Peyer's patch (tissue), 4 donors: ENCODE data around the gene NET1. TPM values are rescaled to one million over a fixed set of nuclear protein-coding genes. Genes with fewer than 3 reads are reported as not detected.
"Not testable (repeated sequence)": the region's sequence is repeated elsewhere in the genome, so short reads cannot be mapped to it uniquely, and the experiment has no call there.

Experiments
- DNase-seq, 3 donors: peaks; one replicate each; pipeline ENCODE4 v3.0.0-alpha.2; 2017 to 2019
- H3K27ac ChIP-seq, 4 donors: fragments of 200-600 bp; sonication (generic); one replicate each; pipeline ENCODE4 v1.5.1; 2016 to 2019
- H3K27me3 ChIP-seq, 2 donors: fragments of 200-600 bp; sonication (generic); one replicate each; pipeline ENCODE4 v1.5.1; 2019
- H3K36me3 ChIP-seq, 3 donors: fragments of 200-600 bp; sonication (generic); one replicate each; pipeline ENCODE4 v1.5.1; 2016 to 2019
- H3K4me1 ChIP-seq, 4 donors: fragments of 200-600 bp; sonication (generic); one replicate each; pipeline ENCODE4 v1.5.1; 2016 to 2019
- H3K4me3 ChIP-seq, 4 donors: fragments of 200-600 bp; sonication (generic); 1 replicate in 3 of 4; 2 replicates in 1 of 4; pipeline ENCODE4 v1.5.1; 2016 to 2019; ENCODE audit warnings: mild to moderate bottlenecking in 1 of 4
- H3K9me3 ChIP-seq, 4 donors: fragments of 200-600 bp; sonication (generic); one replicate each; pipeline ENCODE4 v1.5.1; 2016 to 2019; ENCODE audit warnings: mild to moderate bottlenecking in 1 of 4
- POLR2A ChIP-seq, 2 donors: fragments of 450-650 bp; IDR thresholded peaks; one replicate each; pipeline ENCODE4 v1.5.1; 2017; ENCODE audit warnings: antibody characterized with exemption in 2 of 2, mild to moderate bottlenecking in 2 of 2, moderate library complexity in 2 of 2
- total RNA-seq, 4 donors: library from RNA; depleted of rRNA; stranded (reverse); fragments of >200 nt; gene quantifications; one replicate each; pipeline ENCODE4 v1.1.0, GENCODE V29; 2016
- TF ChIP-seq, protein P1 (sequence below), 6 experiments: fragments of 450-650 bp in 4 of 6; fragments of 200-600 bp in 2 of 6; sonication (generic) in 1 of 6; IDR thresholded peaks; one replicate each; pipeline ENCODE4 v1.5.1; 2017 to 2019; ENCODE audit warnings: antibody characterized with exemption in 6 of 6, mild to moderate bottlenecking in 3 of 6, moderate library complexity in 1 of 6

Gene NET1
- total RNA-seq, 4 donors from 2014 or later = 85.0 to 155 (median 122) TPM

DNA sequence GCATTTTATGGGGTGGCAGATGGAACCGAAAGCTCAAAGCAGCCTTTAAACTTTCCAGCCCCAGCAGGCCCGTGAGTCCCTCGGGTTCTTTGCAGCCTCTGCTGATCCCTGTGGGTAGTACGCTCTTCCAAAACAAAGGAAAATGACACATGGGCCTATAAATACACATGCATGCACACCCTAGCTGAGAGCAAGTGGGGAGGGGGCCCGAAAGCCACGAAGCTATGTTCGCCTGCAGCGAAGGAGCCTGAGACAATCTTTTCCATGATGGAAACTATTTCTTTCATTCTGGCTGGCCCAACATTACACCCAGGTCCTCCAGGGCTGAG is 54.8 kb downstream of the NET1 start:
- Histone ChIP-seq H3K9me3 (no peaks in the 10 kb centered on the region), H3K4me1 (peaks cover 0 to 22% (median 0%) of the 10 kb centered on the region in 4 donors), H3K27ac (peak overlapping the region in 2 of 4 donors; percentile 63 to 68), H3K4me3 (no peak overlapping the region), H3K27me3 (no peaks in the 10 kb centered on the region), H3K36me3 (no peaks in the 10 kb centered on the region)
- no peak for TF ChIP-seq POLR2A (IDR thresholded peaks at IDR 0.05)
- TF ChIP-seq, protein P1, sequence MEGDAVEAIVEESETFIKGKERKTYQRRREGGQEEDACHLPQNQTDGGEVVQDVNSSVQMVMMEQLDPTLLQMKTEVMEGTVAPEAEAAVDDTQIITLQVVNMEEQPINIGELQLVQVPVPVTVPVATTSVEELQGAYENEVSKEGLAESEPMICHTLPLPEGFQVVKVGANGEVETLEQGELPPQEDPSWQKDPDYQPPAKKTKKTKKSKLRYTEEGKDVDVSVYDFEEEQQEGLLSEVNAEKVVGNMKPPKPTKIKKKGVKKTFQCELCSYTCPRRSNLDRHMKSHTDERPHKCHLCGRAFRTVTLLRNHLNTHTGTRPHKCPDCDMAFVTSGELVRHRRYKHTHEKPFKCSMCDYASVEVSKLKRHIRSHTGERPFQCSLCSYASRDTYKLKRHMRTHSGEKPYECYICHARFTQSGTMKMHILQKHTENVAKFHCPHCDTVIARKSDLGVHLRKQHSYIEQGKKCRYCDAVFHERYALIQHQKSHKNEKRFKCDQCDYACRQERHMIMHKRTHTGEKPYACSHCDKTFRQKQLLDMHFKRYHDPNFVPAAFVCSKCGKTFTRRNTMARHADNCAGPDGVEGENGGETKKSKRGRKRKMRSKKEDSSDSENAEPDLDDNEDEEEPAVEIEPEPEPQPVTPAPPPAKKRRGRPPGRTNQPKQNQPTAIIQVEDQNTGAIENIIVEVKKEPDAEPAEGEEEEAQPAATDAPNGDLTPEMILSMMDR (IDR thresholded peaks at IDR 0.05) = no peak
- no peak for DNase-seq

DNA sequence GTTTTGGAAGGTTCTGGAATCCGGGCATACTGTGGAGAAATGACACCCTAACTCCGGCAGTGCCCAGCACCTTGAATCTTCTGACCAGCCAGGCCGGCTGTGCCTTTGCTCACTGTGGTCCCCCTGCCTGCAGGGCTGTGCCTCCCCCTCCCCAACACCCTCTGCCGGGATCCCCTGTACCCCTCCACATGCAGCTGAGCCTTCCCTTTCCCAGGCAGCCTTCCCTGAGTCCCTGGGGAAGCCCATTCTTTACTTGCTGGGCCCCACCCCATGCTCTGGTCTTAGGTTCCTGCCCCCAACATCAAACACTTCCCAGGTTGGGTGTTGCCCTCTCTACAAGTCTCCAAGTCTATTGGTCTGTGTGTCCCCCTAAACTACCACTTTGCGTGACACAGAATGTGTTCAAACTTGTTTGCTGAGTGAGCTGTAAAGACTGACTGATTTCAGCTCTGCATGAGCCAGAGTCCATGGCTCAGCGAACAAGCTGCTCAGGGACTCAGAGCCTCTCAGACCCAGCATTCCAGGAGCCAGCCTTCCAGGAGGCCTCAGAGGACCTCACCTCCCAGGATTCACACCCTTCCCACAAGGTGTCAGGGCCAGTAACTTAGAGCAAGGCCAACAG is 55.4 kb downstream of the NET1 start:
- no peak overlapping the region for H3K4me3 ChIP-seq
- peaks cover 0 to 22% (median 0%) of the 10 kb centered on the region in 4 donors for H3K4me1 ChIP-seq
- no peak for DNase-seq
- H3K27ac ChIP-seq = no peak overlapping the region
- TF ChIP-seq POLR2A (IDR thresholded peaks at IDR 0.05) = no peak
- TF ChIP-seq, protein P1 (IDR thresholded peaks at IDR 0.05) = no peak
- no peaks in the 10 kb centered on the region for H3K27me3 ChIP-seq
- H3K36me3 ChIP-seq = no peaks in the 10 kb centered on the region
- no peaks in the 10 kb centered on the region for H3K9me3 ChIP-seq

DNA sequence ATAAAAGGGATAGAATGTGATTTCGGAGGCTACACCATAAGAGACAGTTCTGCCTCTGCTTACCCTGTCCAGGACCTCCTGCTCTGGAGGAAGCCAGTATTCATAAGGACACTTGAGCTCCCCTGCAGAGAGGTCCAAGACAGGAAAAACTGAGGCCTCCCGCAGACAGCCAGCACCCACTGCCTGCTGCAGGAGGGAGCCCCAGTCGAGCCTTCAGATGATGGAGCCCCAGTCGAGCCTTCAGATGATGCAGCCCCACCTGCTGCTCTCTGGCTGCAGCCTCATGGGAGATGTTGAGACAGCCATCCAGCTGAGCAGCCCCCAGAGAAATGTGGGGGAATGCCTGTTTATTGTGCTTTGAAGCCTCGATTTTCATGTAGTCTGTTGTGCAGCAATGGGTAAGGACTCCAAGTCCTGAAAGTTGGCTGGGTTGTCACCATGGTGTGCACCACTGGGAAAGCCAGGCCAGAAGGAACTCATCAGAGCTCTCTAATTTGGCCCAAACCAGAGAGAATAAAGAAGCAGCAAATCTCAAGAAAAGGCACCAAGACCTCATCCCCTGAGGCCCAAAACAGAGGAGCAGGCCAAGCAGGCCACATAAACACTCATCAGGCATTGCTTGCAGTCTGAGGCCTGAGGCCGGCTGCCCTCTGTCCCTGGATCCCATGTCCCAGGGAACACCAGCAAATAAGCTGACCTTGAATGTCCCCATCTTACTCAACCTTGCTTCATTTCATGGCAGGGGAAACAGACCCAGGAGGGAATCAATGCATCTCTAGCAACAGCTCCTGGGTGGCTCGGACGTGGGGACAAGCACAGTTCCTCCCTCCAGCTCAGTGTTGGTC is 56.1 kb downstream of the NET1 start:
- Histone ChIP-seq H3K27ac (no peak overlapping the region), H3K4me3 (no peak overlapping the region), H3K36me3 (no peaks in the 10 kb centered on the region), H3K27me3 (no peaks in the 10 kb centered on the region), H3K4me1 (peaks cover 0 to 22% (median 0%) of the 10 kb centered on the region in 4 donors), H3K9me3 (no peaks in the 10 kb centered on the region)
- no peak for DNase-seq
- TF ChIP-seq, protein P1 (IDR thresholded peaks at IDR 0.05) = no peak
- no peak for TF ChIP-seq POLR2A (IDR thresholded peaks at IDR 0.05)

DNA sequence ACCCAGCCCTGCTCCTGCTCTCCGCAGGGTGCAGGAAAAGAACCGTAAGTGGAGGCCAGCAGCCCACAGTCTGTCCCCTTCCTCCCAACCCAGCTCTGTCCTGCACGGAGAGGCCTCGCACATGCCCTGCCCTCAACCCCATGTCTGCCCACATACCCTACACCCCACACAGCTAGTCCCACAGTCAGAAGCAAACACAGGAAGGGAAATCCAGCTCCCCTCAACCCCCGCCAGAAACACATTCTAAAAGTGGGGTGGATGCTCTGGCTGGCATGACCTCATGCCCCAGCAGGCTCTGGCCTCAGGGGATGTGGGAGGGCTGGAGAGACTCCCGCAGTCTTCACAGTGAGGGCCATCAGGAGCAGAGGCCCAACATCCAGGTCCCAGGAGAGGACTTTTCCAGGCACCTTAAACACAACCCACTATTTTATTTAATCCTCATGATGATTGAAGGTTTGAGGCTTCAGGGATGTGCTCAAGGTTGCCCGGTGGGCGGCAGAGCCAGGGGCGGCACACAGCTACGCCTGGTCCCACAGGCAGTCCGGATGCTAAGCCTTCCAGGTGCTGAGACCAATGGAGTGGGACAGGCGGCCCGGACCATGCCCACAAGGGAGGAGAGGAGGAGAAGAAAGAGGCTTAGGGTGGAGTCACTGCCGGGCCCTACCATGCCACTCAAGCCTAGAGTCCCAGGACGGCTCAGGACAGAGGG is 57.1 kb downstream of the NET1 start:
- no peak for DNase-seq
- Histone ChIP-seq H3K4me1 (peaks cover 0 to 22% (median 0%) of the 10 kb centered on the region in 4 donors), H3K4me3 (no peak overlapping the region), H3K27me3 (no peaks in the 10 kb centered on the region), H3K36me3 (no peaks in the 10 kb centered on the region), H3K27ac (no peak overlapping the region), H3K9me3 (no peaks in the 10 kb centered on the region)
- no peak for TF ChIP-seq POLR2A (IDR thresholded peaks at IDR 0.05)
- TF ChIP-seq, protein P1 (IDR thresholded peaks at IDR 0.05) = no peak

DNA sequence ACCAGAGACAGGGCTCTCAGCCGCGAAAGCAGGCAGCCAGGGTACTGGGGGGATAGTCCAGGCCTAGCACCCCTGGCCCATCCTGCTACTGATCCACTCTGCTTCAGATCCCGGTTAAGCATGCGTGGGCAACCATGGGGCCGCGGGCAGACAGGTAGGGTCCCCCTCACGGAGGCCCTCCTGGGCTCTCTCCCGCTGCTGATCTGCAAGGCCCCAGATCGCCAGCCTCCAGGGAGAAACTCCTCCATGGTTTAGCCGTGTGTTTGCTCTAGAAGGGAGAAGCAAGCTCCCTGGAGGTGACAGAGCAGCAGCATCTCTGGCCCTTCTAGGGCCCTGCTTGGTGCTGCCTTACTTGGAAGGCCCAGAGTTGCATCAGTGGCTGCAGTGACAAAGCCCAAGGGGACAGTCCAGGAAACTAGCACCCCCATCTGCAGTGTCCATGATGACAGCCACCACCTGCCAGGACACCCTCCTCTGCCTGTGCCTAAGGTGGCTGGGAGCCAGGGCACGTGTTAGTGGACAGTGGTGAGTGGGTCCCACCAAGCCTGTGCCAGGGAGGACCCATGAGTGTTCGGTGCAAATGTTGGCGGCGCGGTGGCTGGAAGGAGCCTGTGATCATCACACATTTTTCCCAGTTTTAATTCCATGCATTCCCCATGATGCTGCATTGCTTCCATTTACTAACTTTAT is 57.9 kb downstream of the NET1 start:
- DNase-seq = no peak
- no peaks in the 10 kb centered on the region for H3K9me3 ChIP-seq
- no peak overlapping the region for H3K4me3 ChIP-seq
- H3K4me1 ChIP-seq = peaks cover 0 to 22% (median 0%) of the 10 kb centered on the region in 4 donors
- no peaks in the 10 kb centered on the region for H3K36me3 ChIP-seq
- H3K27me3 ChIP-seq = no peaks in the 10 kb centered on the region
- TF ChIP-seq, protein P1 (IDR thresholded peaks at IDR 0.05) = no peak
- no peak for TF ChIP-seq POLR2A (IDR thresholded peaks at IDR 0.05)
- H3K27ac ChIP-seq = no peak overlapping the region

DNA sequence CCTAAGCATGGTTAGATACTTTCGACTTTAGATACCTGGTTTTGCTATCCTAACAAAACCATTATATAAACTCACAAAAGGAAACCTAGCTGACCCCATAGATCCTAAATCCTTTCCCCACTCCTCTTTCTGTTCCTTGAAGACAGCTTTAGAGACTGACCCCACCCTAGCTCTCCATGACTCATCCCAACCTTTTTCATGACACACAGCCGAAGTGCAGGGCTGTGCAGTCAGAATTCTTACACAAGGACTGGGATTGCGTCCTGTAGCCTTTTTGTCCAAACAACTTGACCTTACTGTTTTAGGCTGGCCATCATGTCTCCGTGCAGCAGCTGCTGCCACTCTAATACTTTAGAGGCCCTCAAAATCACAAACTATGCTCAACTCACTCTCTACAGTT is 62.3 kb downstream of the NET1 start:
- not testable (repeated sequence) for H3K9me3 ChIP-seq, H3K27me3 ChIP-seq, H3K27ac ChIP-seq, H3K4me3 ChIP-seq, H3K4me1 ChIP-seq, DNase-seq, H3K36me3 ChIP-seq

DNA sequence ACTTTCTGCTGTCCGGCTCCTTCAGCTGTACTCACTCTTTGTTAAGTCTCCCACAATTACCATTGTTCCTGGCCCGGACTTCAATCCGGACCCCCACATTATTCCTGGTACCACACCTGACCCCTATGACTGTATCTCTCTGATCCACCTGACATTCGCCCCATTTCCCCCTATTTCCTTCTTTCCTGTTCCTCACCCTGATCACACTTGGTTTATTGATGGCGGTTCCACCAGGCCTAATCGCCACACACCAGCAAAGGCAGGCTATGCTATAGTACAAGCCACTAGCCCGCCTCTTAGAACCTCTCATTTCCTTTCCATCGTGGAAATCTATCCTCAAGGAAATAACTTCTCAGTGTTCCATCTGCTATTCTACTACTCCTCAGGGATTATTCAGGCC is 62.7 kb downstream of the NET1 start:
- H3K4me3 ChIP-seq, H3K27me3 ChIP-seq, H3K27ac ChIP-seq, DNase-seq, H3K36me3 ChIP-seq, H3K9me3 ChIP-seq, H3K4me1 ChIP-seq: not testable (repeated sequence)
